SK-N-SH treated with all-trans-retinoic acid at 6 μM for 48 hours (cell line): ENCODE measurements around the gene OR10P1.

ENCODE experiments used
- CSDC2 ChIP-seq: fragments of 250-450 bp; sonication (Bioruptor Pico); IDR thresholded peaks from 2 replicates; pipeline ENCODE4 v1.5.0; 2020; ENCODE audit warnings: mild to moderate bottlenecking, moderate library complexity
- RARB ChIP-seq: fragments of 250-450 bp; sonication (Bioruptor Pico); IDR thresholded peaks from 2 replicates; pipeline ENCODE4 v1.8.0; 2021; ENCODE audit warnings: mild to moderate bottlenecking, moderate library complexity
- ZFP3 ChIP-seq: fragments of 250-450 bp; sonication (Bioruptor Pico); IDR thresholded peaks from 2 replicates; pipeline ENCODE4 v1.5.0; 2020; ENCODE audit warnings: mild to moderate bottlenecking, moderate library complexity
- TF ChIP-seq, protein P1 (sequence below): fragments of 250-450 bp; sonication (Bioruptor Pico); IDR thresholded peaks from 2 replicates; pipeline ENCODE4 v1.8.0; 2020; ENCODE audit warnings: mild to moderate bottlenecking, moderate library complexity, borderline replicate concordance

GRCh38 chr12:55633151-55633550 is 3.5 kb upstream of the OR10P1 start:
- no peak for TF ChIP-seq CSDC2 (CRISPR knock-in tag)
- TF ChIP-seq RARB (CRISPR knock-in tag), result no peak
- TF ChIP-seq, protein P1, sequence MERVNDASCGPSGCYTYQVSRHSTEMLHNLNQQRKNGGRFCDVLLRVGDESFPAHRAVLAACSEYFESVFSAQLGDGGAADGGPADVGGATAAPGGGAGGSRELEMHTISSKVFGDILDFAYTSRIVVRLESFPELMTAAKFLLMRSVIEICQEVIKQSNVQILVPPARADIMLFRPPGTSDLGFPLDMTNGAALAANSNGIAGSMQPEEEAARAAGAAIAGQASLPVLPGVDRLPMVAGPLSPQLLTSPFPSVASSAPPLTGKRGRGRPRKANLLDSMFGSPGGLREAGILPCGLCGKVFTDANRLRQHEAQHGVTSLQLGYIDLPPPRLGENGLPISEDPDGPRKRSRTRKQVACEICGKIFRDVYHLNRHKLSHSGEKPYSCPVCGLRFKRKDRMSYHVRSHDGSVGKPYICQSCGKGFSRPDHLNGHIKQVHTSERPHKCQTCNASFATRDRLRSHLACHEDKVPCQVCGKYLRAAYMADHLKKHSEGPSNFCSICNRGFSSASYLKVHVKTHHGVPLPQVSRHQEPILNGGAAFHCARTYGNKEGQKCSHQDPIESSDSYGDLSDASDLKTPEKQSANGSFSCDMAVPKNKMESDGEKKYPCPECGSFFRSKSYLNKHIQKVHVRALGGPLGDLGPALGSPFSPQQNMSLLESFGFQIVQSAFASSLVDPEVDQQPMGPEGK (CRISPR knock-in tag), result no peak
- TF ChIP-seq ZFP3 (CRISPR knock-in tag), result no peak
